Skin epidermis (tissue), 12 donors: ENCODE measurements around the gene PRR12.
"Not testable (repeated sequence)": the region's sequence is repeated elsewhere in the genome, so short reads cannot be mapped to it uniquely, and the experiment has no call there.

Experiments
- H3K27ac ChIP-seq, 21 experiments: fragments of 200-600 bp; sonication (generic) in 11 of 21; one replicate each; pipeline ENCODE4 v1.5.0; 2020; ENCODE audit warnings: mild to moderate bottlenecking in 3 of 21, inconsistent platforms in 2 of 21, moderate library complexity in 2 of 21
- H3K4me3 ChIP-seq, 7 experiments: fragments of 200-600 bp; sonication (generic) in 2 of 7; one replicate each; pipeline ENCODE4 v1.5.0; 2020; ENCODE audit warnings: inconsistent platforms in 2 of 7, mild to moderate bottlenecking in 2 of 7, moderate library complexity in 1 of 7

Gene PRR12

GRCh38 chr19:49602806-49603205, 11.8 kb downstream of the PRR12 start:
- Histone ChIP-seq H3K4me3 (no peak overlapping the region), H3K27ac (no peak overlapping the region)

GRCh38 chr19:49605605-49606004, 14.6 kb downstream of the PRR12 start:
- H3K27ac ChIP-seq = peak overlapping the region in 1 of 21 experiments; percentile 37
- no peak overlapping the region for H3K4me3 ChIP-seq

GRCh38 chr19:49609499-49610092, 18.6 kb downstream of the PRR12 start:
- Histone ChIP-seq H3K27ac (no peak overlapping the region), H3K4me3 (no peak overlapping the region)

DNA sequence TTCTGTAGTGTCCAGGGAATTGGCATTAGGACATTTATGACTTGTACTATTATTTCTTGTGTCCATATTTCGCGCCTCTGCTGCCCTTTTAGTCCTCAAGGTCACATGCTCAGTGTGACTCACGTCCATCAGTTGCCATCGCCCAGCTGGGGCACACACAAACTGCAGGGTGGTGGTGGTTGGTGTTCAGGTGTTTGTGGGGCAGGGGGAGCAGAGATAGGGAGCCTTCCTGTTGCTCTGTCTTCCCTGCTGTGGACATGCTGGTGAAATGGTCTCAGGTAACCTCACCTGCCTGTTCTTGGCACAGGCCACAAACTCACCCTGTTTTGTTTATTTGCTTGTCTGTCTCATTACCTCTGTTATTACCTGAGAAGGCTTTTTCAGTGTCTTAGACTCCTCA, 22.4 kb downstream of the PRR12 start:
- H3K27ac ChIP-seq = peak overlapping the region in 5 of 21 experiments; percentile 10 to 17 (median 15)

GRCh38 chr19:49614096-49614833, 23.3 kb downstream of the PRR12 start:
- Histone ChIP-seq H3K27ac (peak overlapping the region in 8 of 21 experiments; percentile 5 to 66 (median 18)), H3K4me3 (no peak overlapping the region)

More for the DNA sequence above, 22.4 kb downstream of the PRR12 start:
- H3K4me3 ChIP-seq = no peak overlapping the region

DNA sequence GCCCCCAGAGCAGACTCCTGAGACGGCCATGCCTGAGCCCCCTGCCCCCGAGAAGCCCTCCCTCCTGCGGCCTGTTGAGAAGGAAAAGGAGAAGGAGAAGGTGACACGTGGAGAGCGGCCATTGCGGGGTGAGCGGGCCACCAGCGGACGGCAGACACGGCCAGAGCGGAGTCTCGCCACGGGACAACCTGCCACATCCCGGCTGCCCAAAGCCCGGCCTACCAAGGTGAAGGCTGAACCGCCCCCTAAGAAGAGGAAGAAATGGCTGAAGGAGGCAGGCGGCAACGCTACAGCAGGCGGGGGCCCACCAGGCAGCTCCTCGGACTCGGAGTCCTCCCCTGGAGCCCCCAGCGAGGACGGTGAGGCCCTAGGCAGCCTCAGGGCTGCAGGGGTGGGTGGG, 24.9 kb downstream of the PRR12 start:
- Histone ChIP-seq H3K4me3 (no peak overlapping the region), H3K27ac (no peak overlapping the region)

DNA sequence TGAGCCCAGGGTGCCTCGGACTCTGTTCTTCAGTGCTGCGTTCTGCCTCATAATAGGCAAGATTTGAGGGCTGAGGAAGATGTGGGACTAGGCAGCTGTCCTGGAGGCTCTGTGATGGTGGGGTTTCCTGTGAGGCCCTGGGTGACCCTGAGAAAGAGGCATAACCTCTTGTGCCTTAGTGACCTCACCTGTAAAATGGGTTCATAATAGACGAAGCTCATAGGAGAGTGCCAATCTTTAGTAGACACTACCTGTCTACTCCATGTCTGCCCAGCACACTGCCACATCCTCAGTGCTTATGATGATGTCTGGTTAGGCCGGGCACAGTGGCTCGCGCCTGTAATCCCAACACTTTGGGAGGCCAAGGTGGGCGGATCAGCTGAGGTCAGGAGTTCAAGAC, 25.6 kb downstream of the PRR12 start:
- no peak overlapping the region for H3K27ac ChIP-seq
- H3K4me3 ChIP-seq = no peak overlapping the region

DNA sequence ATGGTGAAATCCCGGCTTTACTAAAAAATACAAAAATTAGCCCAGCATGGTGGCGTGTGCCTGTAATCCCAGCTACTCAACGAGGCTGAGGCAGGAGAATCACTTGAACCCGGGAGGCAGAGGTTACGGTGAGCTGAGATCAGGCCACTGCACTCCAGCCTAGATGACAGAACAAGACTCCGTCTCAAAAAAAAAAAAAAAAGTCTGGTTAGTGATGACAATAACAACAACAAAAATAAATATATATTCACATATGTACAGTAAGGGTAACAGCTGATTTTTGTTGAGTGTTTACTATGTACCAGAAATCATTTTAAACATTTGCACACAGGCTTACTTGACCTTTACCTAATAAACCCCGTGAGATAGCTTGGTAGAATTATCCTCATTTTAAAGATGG, 26.0 kb downstream of the PRR12 start:
- Histone ChIP-seq H3K27ac (no peak overlapping the region), H3K4me3 (no peak overlapping the region)

DNA sequence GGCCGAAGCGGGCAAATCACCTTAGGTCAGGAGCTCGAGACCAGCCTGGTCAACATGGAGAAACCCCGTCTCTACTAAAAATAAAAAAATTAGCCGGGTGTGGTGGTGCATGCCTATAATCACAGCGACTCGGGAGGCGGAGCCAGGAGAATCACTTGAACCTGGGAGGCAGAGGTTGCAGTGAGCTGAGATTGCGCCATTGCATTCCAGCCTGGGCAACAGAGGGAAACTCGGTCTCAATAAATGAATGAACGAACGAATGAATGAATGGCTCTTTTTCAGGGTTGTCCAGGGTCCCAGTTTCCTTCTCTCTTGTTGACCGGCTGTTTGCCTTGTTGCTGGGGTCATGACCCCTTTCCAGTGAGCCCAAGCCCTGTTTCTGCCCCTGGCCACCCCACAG, 26.9 kb downstream of the PRR12 start:
- not testable (repeated sequence) for H3K4me3 ChIP-seq, H3K27ac ChIP-seq

- no peak overlapping the region for H3K27ac ChIP-seq
Measured at GRCh38 chr19:49624967-49625910, 34.3 kb downstream of the PRR12 start.

GRCh38 chr19:49626226-49626625, 35.2 kb downstream of the PRR12 start:
- H3K27ac ChIP-seq = no peak overlapping the region
- H3K4me3 ChIP-seq = no peak overlapping the region

More at GRCh38 chr19:49624967-49625910, 34.3 kb downstream of the PRR12 start:
- no peak overlapping the region for H3K4me3 ChIP-seq

- H3K27ac ChIP-seq = no peak overlapping the region
- no peak overlapping the region for H3K4me3 ChIP-seq
Measured at GRCh38 chr19:49629659-49630058, 38.7 kb downstream of the PRR12 start.

GRCh38 chr19:49631014-49631588, 40.1 kb downstream of the PRR12 start:
- peak overlapping the region in 3 of 21 experiments; percentile 35 to 47 (median 38) for H3K27ac ChIP-seq
- H3K4me3 ChIP-seq = no peak overlapping the region

DNA sequence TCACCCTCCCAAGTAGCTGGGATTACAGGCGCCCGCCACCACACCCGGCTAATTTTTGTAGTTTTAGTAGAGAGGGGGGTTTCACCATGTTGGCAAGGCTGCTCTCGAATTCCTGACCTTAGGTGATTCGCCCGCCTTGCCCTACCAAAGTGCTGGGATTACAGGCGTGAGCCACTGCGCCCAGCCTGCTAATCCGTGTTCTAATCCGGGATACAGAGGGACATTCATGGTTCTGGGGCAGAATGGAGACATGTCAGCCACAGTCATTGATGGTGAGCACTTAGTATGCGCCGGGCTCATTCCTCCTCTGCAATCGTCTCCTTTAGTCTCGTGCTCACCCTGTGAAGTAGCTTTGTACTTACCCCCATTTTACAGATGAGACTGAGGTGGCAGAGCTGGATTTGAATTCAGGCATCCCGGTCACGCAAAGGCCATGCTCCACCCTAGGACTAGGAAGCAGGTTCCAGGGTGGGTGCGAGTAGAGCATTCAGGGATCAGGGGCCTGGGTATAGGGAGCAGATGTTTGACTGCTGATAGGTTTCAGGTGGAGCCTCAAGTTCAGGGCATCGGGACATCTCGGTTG, 40.7 kb downstream of the PRR12 start:
- Histone ChIP-seq H3K27ac (no peak overlapping the region), H3K4me3 (no peak overlapping the region)

DNA sequence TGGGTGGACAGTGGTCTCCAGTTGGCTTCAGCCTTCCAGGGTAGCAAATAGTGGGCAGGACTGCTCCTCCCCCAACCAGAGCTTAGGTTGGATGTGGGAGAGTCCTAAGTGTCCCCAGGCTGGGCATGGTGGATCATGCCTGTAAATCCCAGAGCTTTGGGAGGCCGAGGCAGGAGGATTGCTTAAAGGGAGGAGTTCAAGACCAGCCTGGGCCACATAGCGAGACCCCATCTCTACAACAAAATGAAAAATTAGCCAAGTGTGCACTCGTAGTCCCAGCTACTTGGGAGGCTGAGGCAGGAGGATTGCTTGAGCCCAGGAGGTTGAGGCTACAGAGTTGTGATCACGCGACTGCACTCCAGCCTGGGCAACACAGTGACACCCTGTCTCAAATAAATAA, 41.6 kb downstream of the PRR12 start:
- Histone ChIP-seq H3K4me3 (no peak overlapping the region), H3K27ac (no peak overlapping the region)

- H3K27ac ChIP-seq = peak overlapping the region in 1 of 21 experiments; percentile 26
- H3K4me3 ChIP-seq = not testable (repeated sequence)
Measured at GRCh38 chr19:49633273-49633672, 42.3 kb downstream of the PRR12 start.

DNA sequence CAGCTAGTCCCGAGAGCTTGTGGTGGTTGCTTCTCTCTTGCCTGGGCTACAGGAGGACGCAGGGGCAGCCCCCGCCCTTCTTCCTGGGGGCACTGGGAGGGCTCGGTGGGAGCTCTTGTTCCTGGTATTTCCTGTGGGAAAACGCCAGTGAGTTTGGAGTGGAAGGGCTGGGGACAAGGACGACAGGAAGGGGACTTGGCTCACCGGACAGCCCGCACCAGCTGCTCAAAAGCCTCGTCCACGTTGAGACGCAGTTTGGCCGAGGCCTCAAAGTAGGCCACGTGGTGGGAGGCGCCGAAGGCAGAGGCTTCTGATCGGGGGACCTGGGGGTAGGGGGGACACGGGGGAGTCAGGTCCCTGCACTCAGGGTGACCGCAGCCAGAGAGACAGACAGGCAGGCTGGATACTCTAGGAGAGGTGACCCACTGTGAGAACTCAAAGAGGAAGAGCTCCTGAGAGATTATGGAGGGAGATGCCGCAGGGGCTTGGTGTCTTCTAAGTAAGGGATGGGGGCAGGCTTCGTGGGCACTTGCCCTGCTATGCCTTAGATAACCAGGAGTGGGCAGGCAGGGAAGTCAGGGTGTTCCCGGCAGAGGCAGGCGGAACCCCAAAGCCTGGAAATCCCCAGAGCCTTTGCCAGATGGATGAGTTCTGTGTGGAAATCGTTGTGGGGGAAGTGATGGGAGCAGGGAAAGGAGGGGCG, 44.7 kb downstream of the PRR12 start:
- H3K4me3 ChIP-seq = no peak overlapping the region
- peak overlapping the region in 12 of 21 experiments; percentile 15 to 82 (median 67) for H3K27ac ChIP-seq

- Histone ChIP-seq H3K27ac (peak overlapping the region in 10 of 21 experiments; percentile 15 to 82 (median 67)), H3K4me3 (no peak overlapping the region)
Measured at GRCh38 chr19:49636233-49636932, 45.4 kb downstream of the PRR12 start.
